Nephron progenitor cell (in vitro differentiated cells): Measurements from ENCODE around the gene GRHL1.

Experiments
- DNase-seq: peaks from one replicate; pipeline ENCODE4 v3.0.0; 2021
- H3K27ac Mint-ChIP-seq: 2 replicates; pipeline ENCODE4 v1.8.0; 2021; ENCODE audit warnings: mild to moderate bottlenecking, moderate library complexity, mixed read lengths
- H3K27me3 Mint-ChIP-seq: 2 replicates; pipeline ENCODE4 v1.8.0; 2021; ENCODE audit warnings: mild to moderate bottlenecking, low read depth, mixed read lengths; ENCODE audit not compliant: poor library complexity
- H3K36me3 Mint-ChIP-seq: 2 replicates; pipeline ENCODE4 v1.8.0; 2021; ENCODE audit warnings: low read depth, mixed read lengths
- H3K4me1 Mint-ChIP-seq: 2 replicates; pipeline ENCODE4 v1.8.0; 2021; ENCODE audit warnings: mixed read lengths
- H3K4me3 Mint-ChIP-seq: 2 replicates; pipeline ENCODE4 v1.8.0; 2021; ENCODE audit warnings: mild to moderate bottlenecking, moderate library complexity, mixed read lengths
- H3K9me3 Mint-ChIP-seq: 2 replicates; pipeline ENCODE4 v1.8.0; 2021; ENCODE audit warnings: mild to moderate bottlenecking, moderate library complexity, mixed read lengths
- CTCF ChIP-seq: fragments of 200-600 bp; sonication (generic); IDR thresholded peaks from 2 replicates; pipeline ENCODE4 v1.5.0; 2021; ENCODE audit warnings: antibody characterized with exemption

The GRHL1 gene

DNA sequence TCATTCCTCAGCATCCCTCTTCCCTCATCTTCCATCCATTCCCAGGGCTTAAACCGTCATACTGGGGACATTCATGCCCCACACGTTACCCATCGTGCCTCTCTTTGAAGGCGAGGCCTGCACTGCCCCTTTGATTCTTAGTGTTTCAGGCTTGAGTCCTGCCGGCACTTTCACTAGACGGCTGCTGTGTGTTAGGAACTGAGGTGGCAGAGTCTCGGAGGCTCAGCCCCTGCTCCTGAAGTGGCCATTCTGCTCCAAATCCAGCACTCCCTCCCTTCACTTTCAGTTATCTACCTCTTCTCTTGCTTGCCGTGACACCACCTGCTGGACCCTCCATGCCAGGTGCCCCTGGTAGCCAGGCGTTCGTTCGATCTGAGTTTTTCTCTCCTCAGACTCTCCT lies 43.0 kb downstream of the GRHL1 start:
- H3K36me3 Mint-ChIP-seq = no peaks in the 10 kb centered on the region
- H3K9me3 Mint-ChIP-seq = no peaks in the 10 kb centered on the region
- peaks cover 10% of the 10 kb centered on the region for H3K27me3 Mint-ChIP-seq
- H3K4me1 Mint-ChIP-seq = peaks cover 8% of the 10 kb centered on the region
- H3K4me3 Mint-ChIP-seq = no peak overlapping the region
- DNase-seq = no peak
- no peak overlapping the region for H3K27ac Mint-ChIP-seq
- no peak for TF ChIP-seq CTCF

DNA sequence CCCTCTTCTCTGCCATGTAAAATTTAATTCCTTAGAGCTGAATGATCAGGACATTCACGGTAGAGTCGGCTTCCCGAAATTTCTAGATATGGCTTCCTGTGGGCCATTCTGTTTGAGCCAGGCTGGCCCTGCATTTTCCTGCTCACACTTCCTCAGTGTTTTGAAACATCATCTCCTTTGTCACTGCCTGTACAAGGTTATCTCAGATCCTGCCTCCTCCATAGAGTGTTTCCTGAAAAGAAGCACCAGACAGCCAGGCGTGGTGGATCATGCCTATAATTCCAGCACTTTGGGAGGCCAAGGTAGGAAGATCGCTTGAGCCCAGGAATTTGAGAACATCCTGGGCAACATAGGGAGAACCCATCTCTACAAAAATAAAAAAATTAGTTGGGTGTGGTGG lies 43.6 kb downstream of the GRHL1 start:
- H3K9me3 Mint-ChIP-seq = no peaks in the 10 kb centered on the region
- no peak overlapping the region for H3K27ac Mint-ChIP-seq
- H3K4me1 Mint-ChIP-seq = peaks cover 8% of the 10 kb centered on the region
- H3K4me3 Mint-ChIP-seq = no peak overlapping the region
- TF ChIP-seq CTCF = no peak
- H3K27me3 Mint-ChIP-seq = peaks cover 7% of the 10 kb centered on the region
- no peak for DNase-seq
- no peaks in the 10 kb centered on the region for H3K36me3 Mint-ChIP-seq

DNA sequence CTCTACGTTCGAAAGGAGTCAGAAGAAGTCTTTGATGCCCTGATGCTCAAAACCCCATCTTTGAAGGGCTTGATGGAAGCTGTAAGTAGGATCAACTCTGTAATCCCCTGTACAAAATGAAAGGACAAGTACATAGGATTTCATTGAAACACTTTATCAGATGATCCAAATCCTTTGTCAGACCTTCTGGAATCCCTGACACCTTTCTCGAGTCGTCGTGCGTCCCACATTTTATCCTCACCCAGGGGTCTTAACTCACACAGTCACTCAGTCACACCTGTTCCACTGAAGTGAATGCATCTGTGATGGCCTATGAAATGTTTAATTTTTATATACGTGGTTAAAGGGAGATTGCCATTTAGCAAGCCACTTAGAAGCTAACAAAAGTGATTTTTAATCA lies 44.8 kb downstream of the GRHL1 start:
- H3K9me3 Mint-ChIP-seq = no peaks in the 10 kb centered on the region
- H3K36me3 Mint-ChIP-seq = no peaks in the 10 kb centered on the region
- no peak for DNase-seq
- no peak for TF ChIP-seq CTCF
- peaks cover 6% of the 10 kb centered on the region for H3K27me3 Mint-ChIP-seq
- no peak overlapping the region for H3K4me3 Mint-ChIP-seq
- no peaks in the 10 kb centered on the region for H3K4me1 Mint-ChIP-seq
- H3K27ac Mint-ChIP-seq = no peak overlapping the region

- DNase-seq = no peak
- no peaks in the 10 kb centered on the region for H3K9me3 Mint-ChIP-seq
- no peak overlapping the region for H3K27ac Mint-ChIP-seq
- H3K36me3 Mint-ChIP-seq = no peaks in the 10 kb centered on the region
- no peak overlapping the region for H3K4me3 Mint-ChIP-seq
- H3K27me3 Mint-ChIP-seq = peaks cover 6% of the 10 kb centered on the region
- peaks cover 3% of the 10 kb centered on the region for H3K4me1 Mint-ChIP-seq
- no peak for TF ChIP-seq CTCF
Measured at GRCh38 chr2:9997936-9998335, 46.4 kb downstream of the GRHL1 start.

- no peaks in the 10 kb centered on the region for H3K9me3 Mint-ChIP-seq
- no peak overlapping the region for H3K27ac Mint-ChIP-seq
- H3K4me1 Mint-ChIP-seq = peaks cover 5% of the 10 kb centered on the region
- H3K36me3 Mint-ChIP-seq = no peaks in the 10 kb centered on the region
- H3K4me3 Mint-ChIP-seq = no peak overlapping the region
- TF ChIP-seq CTCF = no peak
- DNase-seq = no peak
- H3K27me3 Mint-ChIP-seq = peaks cover 8% of the 10 kb centered on the region
Measured at GRCh38 chr2:9998916-9999654, 47.6 kb downstream of the GRHL1 start.

- Mint-ChIP-seq H3K27ac (no peak overlapping the region), H3K4me1 (peaks cover 9% of the 10 kb centered on the region), H3K4me3 (no peak overlapping the region), H3K36me3 (no peaks in the 10 kb centered on the region), H3K9me3 (no peaks in the 10 kb centered on the region), H3K27me3 (peaks cover 8% of the 10 kb centered on the region)
- no peak for TF ChIP-seq CTCF
- no peak for DNase-seq
Measured at GRCh38 chr2:9999693-10000092, 48.2 kb downstream of the GRHL1 start.
